ENCODE measurements around the gene IFRD2.

GRCh38 chr3:50336452-50337174 lies 44.4 kb upstream of the IFRD2 start:
- TF ChIP-seq CTCF (IDR thresholded peaks at IDR 0.05) (no peak), POLR2A (IDR thresholded peaks at IDR 0.05) (no peak)
